WERI-Rb-1 (cell line): ENCODE data around the gene TNFRSF25.

ENCODE experiments used
- DNase-seq: peaks from one replicate; pipeline ENCODE4 v3.0.0-alpha.2; 2020
- H3K27ac ChIP-seq: fragments of 250-450 bp; sonication (Bioruptor Pico); 2 replicates; pipeline ENCODE4 v1.5.1; 2020; ENCODE audit warnings: mild to moderate bottlenecking, moderate library complexity
- H3K27me3 ChIP-seq: fragments of 250-450 bp; sonication (Bioruptor Pico); 2 replicates; pipeline ENCODE4 v1.5.1; 2021; ENCODE audit warnings: mild to moderate bottlenecking, low read depth, moderate library complexity; ENCODE audit not compliant: insufficient read depth, severe bottlenecking
- H3K36me3 ChIP-seq: fragments of 250-450 bp; sonication (Bioruptor Pico); 2 replicates; pipeline ENCODE4 v1.5.1; 2020; ENCODE audit warnings: mild to moderate bottlenecking, moderate library complexity
- H3K4me3 ChIP-seq: 2 replicates; pipeline ENCODE4 v1.5.1; 2011; ENCODE audit warnings: low read depth, mild to moderate bottlenecking, control low read depth, low read length
- H3K9me3 ChIP-seq: fragments of 250-450 bp; sonication (Bioruptor Pico); 2 replicates; pipeline ENCODE4 v1.5.1; 2021; ENCODE audit warnings: mild to moderate bottlenecking, moderate library complexity; ENCODE audit not compliant: severe bottlenecking
- TF ChIP-seq, protein P1 (sequence below): IDR thresholded peaks from 2 replicates; pipeline ENCODE4 v1.5.1; 2011; ENCODE audit warnings: low read depth, mild to moderate bottlenecking, control low read depth, inconsistent platforms, low read length

The TNFRSF25 gene

DNA sequence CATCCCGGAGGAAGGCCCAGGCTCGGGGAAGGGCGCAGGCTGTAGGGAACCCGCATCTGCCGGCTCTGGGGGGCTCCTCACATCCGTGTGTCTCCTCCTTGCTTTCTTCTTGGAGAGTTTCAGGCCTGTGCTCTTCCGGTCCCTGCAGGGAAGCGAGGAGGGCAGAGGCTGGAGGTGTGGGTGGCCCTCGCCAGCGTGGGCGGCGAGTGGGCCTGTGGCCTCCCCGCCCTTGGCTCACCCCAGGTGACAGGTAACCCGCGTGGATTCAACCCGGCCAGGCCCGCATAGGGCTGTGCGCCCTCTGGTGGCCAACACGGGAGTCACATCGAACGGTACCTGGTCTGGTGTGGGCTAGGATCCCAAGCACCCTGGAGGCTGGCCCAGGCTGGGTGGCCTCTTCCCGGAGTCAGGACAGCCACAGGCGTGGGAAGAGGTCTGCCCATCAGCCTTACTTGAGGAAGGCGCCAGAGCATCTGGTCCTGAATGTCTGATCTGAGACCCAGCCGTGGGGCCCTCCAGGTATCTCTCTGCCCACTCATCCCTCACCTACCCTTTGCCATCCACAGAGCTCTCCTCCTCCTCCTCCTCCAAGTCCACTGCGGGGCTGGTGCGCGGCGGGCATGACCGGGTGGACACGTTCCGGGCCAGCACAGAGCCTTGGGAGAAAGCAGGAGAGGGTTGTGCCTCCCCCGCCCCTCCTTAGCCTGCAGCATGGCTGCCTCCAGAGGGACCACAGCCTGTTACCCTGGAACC lies 9.6 kb upstream of the TNFRSF25 start:
- peak; percentile 74 for DNase-seq
- TF ChIP-seq, protein P1, sequence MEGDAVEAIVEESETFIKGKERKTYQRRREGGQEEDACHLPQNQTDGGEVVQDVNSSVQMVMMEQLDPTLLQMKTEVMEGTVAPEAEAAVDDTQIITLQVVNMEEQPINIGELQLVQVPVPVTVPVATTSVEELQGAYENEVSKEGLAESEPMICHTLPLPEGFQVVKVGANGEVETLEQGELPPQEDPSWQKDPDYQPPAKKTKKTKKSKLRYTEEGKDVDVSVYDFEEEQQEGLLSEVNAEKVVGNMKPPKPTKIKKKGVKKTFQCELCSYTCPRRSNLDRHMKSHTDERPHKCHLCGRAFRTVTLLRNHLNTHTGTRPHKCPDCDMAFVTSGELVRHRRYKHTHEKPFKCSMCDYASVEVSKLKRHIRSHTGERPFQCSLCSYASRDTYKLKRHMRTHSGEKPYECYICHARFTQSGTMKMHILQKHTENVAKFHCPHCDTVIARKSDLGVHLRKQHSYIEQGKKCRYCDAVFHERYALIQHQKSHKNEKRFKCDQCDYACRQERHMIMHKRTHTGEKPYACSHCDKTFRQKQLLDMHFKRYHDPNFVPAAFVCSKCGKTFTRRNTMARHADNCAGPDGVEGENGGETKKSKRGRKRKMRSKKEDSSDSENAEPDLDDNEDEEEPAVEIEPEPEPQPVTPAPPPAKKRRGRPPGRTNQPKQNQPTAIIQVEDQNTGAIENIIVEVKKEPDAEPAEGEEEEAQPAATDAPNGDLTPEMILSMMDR: peak; percentile 97

DNA sequence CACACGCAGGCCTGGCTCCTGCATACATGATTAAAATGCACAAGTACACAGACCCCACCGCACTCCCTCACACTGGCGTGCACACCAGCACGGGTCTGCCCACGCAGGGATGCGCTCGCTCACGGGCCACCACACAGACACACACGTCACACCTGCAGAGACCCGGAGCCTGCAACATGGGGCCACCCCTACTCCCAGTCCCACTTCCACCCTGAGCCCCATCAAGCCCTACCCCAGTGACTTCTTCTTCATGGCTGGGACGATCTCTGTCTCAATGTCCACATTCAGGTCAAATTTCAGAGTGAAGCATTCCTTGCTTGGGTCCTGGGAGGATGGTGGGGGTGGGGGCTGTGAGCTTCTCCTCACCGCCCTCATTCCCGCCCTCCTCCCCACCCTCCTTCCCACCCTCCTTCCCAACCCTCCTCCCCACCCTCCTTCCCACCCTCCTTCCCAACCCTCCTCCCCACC lies 8.9 kb upstream of the TNFRSF25 start:
- Histone ChIP-seq H3K36me3 (peaks cover 28% of the 10 kb centered on the region), H3K9me3 (no peaks in the 10 kb centered on the region), H3K4me3 (no peak overlapping the region), H3K27me3 (no peaks in the 10 kb centered on the region), H3K27ac (no peak overlapping the region)
- DNase-seq: no peak
- TF ChIP-seq, protein P1: no peak

More for the DNA sequence above, 9.6 kb upstream of the TNFRSF25 start:
- Histone ChIP-seq H3K9me3 (no peaks in the 10 kb centered on the region), H3K36me3 (peaks cover 24% of the 10 kb centered on the region), H3K4me3 (no peak overlapping the region), H3K27ac (no peak overlapping the region), H3K27me3 (no peaks in the 10 kb centered on the region)

DNA sequence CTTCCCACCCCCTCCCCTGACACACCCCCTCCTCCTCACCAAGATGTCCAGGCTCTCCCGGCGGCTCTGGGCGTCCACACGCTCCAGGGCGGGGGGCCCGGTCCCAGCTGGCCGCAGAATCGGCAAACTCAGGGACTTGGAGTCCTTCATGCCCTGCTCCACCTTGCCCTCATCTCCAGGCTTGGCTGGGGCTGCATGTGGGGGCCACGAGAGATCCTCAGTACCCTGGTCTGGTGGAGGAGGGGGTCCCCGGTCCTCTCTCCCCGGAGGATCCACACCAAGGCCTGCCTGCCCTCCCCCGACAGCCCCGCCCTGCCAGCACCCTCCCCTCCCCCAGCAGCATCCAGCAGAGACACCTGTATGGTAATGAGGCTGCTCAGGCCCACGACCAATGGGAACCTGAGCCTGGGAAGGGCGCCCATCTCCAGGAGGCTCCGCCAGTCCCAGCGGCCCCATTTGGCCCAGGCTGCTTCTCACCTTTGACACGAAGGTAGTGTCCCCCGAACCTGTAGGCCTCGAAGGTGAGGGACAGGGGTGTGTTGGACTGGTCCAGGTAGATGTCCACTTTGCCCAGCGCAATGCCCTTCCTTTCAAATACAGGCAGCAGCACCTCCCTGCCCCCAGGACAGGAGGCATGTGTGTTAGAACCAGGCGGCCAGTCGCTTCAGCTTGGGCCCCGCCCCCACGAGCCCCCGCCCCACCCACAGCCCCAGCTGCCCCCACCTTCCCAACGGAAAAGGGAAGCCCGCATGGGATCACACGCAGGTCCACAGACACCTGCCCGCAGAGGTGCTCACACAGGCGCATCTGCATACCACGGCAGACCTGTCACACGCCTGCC lies 8.2 kb upstream of the TNFRSF25 start:
- Histone ChIP-seq H3K27ac (no peak overlapping the region), H3K36me3 (peaks cover 34% of the 10 kb centered on the region), H3K4me3 (no peak overlapping the region), H3K27me3 (no peaks in the 10 kb centered on the region), H3K9me3 (no peaks in the 10 kb centered on the region)
- TF ChIP-seq, protein P1: no peak
- no peak for DNase-seq

DNA sequence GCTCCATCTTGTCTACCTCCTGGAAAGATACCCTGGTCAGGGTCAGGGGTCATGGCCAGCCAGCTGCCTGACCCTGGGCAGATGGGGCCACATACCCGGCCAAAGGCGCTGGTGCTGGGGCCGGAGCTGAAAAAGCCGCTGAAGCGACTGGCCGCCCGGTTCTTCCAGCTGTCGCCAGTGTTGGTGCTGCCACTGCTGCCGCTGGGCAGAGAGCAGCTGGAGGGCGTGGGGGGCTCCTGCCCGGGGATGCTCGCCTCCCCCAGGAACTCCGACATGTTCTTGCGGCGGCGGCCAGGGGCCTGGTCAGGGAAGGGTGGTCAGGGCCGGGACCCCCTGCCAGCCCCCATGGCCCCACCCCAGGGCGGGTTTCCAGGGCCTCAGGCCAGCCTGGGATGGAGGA lies 7.2 kb upstream of the TNFRSF25 start:
- H3K4me3 ChIP-seq: no peak overlapping the region
- no peaks in the 10 kb centered on the region for H3K27me3 ChIP-seq
- TF ChIP-seq, protein P1: no peak
- peaks cover 41% of the 10 kb centered on the region for H3K36me3 ChIP-seq
- no peak for DNase-seq
- no peak overlapping the region for H3K27ac ChIP-seq
- H3K9me3 ChIP-seq: no peaks in the 10 kb centered on the region

DNA sequence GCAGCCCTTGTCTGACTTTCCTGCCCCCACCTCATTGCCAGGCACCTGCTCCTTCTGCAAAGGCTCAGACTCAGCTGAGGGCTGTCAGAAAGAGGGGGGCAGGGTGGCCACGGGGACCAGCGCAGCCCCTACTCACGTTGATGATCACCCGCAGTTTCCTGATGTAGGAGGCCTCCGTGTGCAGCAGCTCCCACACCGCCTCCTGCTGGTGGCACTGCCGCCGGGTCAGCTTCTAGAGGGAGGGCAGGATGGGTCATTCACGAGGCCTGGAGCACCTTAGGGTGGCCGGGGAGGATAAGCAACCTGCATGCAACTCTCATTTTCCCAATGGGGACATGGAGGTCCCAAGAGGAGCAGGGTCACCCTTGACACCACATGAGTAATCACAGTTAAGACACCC lies 6.4 kb upstream of the TNFRSF25 start:
- Histone ChIP-seq H3K4me3 (no peak overlapping the region), H3K36me3 (peaks cover 44% of the 10 kb centered on the region), H3K27ac (no peak overlapping the region), H3K27me3 (no peaks in the 10 kb centered on the region), H3K9me3 (no peaks in the 10 kb centered on the region)
- TF ChIP-seq, protein P1: peak; percentile 70
- DNase-seq: no peak
